HG03565 (cell line): ENCODE results near the gene OTUD1.
"Not testable (repeated sequence)": the region's sequence is repeated elsewhere in the genome, so short reads cannot be mapped to it uniquely, and the experiment has no call there.

ENCODE experiments used
- ATAC-seq: cut with Tn5 transposase; IDR thresholded peaks from one replicate; pipeline ENCODE4 v1.9.1; 2021; ENCODE audit warnings: mild to moderate bottlenecking, moderate library complexity; ENCODE audit not compliant: unreplicated experiment

The OTUD1 gene, protein sequence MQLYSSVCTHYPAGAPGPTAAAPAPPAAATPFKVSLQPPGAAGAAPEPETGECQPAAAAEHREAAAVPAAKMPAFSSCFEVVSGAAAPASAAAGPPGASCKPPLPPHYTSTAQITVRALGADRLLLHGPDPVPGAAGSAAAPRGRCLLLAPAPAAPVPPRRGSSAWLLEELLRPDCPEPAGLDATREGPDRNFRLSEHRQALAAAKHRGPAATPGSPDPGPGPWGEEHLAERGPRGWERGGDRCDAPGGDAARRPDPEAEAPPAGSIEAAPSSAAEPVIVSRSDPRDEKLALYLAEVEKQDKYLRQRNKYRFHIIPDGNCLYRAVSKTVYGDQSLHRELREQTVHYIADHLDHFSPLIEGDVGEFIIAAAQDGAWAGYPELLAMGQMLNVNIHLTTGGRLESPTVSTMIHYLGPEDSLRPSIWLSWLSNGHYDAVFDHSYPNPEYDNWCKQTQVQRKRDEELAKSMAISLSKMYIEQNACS

DNA sequence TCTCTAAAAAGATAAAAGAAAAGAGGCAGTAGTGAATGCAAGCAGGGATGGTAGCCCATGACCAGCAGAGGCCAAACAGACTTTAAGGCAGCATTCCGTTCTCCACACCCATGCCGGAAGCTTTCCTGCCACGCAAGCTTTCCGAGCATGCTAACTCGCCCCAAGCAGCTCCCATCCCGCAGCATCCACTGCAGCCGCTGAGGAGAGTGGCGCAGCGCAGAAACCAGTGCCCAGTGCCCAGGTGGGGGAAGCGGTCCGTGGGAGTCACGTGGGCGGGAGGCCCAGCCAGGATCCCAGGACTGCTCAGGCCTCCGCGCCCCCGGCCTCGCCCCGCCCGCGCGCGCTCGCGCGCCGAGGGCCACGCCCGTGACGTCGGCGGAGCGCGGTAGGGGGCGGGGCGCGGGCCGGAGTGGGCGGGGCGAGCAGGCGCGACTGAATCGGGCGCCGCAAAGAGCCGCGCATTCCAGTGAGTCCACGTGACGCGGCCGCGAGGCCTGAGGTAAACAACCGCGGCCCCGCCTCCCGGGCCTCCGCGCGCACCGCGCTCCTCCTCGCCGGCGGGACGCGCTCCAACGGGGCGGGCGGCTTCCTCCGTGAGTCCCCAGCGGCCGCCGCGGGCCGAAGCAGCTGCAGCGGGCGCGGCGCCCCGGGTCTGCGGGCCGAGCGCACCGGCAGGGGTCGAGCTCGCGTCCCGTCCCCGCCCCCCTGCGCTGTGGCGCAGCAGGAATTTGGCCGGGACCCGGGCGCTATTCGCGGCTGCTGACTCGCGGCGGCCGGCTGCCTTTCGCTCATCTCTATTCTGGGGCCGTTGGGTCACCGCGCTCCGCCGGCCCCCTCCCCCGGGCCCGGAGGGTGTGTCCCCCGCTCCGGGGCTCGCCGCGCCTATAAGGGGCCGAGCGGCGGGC lies at the start of gene OTUD1:
Gene OTUD1 (plus strand): TSS at position 529 of the 905 bp plus-strand sequence. CDS start 383 bp downstream, outside the sequence.
- peak; percentile 79 for ATAC-seq

DNA sequence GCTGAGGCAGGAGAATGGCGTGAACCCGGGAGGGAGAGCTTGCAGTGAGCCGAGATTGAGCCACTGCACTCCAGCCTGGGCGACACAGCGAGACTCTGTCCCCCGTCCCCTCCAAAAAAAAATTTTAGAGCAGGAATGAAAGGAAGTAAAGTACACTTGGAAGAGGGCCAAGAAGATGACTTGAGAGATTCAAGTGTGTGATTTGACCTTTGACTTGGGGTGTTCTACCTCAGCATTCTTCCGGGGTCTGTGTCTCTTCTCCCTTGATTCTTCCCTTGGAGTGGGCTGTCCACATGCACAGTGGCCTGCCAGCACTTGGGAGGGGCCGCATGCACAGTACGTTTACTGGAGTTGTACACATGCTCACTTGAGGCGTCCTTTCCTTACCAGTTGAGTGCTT lies 48.5 kb upstream of the OTUD1 start:
- not testable (repeated sequence) for ATAC-seq

DNA sequence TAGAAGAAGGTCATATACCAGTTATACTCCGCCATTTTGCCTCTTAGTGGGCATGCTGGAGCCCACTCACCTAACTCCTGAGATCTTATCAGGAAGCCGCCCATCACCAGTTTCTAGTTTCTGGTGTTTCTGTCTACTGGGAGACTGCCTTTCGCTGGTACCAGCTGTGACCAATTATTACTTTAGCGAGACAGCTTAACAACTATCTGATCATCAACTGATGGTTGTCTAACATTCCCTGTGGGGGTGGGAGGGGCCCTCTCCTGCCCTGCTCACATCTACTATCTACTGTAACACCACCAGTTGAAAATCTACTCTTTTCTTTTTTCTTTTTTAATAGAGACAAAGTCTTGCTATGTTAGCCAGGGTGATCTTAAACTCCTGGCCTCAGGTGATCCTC lies 48.1 kb upstream of the OTUD1 start:
- ATAC-seq, result no peak

DNA sequence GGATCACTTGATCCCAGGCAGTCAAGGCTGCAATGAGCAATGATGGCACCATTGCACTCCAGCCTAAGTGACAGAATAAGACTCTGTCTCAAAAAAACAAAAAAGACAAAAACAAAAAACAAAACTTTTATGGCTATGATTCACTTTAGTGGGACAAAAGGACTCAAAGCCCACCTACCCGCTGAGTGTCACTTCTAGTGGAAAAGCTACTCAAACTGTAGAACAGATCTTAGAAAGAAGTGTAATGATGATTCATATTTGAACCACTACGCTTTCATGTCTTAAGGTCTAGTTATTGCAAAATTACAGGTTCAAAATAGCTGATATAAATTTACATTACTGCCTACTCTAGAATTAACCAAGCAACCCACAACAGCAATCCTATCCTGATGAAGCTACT lies 47.1 kb upstream of the OTUD1 start:
- no peak for ATAC-seq

DNA sequence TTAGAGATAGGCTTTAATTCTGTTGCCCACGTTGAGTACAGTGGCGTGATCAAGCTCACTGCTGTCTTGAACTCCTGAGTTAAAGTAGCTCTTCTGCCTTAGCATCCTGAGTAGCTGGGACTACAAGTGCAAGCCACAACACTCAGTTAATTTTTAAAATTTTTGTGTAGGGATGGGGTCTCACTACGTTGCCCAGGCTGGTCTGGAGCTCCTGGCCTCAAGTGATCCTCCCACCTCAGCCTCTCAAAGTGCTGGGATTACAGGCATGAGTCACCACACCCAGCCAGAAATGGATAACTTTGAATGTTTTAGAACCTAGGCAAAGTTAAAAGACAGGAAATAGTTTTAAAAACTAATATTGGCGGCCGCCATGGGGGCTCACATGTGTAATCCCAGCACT lies 43.9 kb upstream of the OTUD1 start:
- ATAC-seq, result no peak

DNA sequence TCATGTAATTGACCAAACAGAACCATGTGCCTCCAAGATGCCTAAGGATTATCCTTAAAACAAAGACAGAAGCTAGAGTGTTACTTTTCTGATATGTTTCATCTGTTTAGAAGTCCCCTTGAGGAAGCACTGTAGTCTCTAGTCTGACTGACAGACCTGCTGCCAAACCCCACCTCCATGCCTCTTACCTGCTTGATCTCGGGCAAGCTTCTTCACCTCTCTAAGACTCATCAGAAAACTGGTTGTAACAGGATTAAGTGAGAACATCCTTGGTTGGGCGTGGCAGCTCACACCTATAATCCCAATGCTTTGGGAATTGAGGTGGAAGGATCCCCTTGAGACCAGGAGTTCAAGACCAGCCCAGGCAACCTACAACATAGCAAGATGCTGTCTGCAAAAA lies 42.2 kb upstream of the OTUD1 start:
- ATAC-seq, result no peak

DNA sequence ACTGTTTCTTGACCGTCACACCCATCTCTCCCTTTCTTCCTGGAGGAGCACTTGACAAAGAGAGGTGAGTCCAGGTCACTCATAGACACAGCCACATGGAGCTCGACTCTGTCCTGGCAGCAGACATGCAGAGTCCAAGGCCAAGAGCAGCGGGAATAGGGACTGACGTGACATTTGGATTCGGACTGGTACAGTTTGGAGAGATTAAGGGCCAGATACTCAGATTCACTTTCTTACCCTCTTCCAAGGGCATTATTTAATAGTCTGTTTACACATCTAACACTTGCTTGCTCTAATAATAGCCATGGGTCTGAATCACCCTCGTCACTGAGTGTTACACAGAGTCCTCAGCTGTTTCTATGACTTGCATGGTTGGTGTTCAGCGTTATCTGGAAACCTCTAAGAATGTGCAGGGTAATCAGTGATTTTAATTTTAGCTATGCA lies 39.2 kb upstream of the OTUD1 start:
- no peak for ATAC-seq

DNA sequence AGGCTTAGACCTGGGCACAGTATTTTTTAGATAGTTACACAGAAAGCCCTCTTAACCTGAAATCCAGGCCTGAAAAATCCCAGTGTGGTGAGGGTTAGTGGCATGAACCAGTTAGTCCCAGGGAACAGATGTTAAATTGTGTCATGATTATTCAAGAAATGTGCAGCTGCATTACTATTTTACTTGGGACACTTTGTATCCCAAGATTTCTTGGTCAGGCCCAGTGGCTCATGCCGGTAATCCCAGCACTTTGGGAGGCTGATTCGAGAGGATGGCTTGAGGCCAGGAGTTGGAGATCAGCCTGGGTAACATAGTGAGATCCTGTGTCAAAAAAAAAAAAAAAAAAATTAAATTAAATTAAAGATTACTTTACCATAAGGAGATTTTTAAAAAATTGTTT lies 36.0 kb upstream of the OTUD1 start:
- ATAC-seq, result no peak

DNA sequence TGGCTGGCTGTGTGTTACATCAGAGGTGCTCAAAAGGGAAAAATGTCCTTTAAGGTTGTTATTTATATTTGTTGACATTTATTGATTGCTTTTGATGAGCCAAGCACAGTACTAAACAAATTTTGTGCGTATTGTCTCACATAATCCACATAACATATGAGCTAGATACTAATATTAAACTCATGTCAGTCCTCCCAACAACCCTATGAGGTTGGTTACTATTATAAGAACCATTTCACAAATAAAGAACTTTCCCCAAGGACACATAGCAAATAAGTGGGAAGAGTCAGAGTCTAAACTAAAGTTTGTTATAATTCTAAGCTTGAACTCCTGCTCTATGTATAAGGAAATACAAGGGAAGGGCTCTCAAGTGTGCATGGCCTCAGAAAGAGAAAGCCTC lies 35.6 kb upstream of the OTUD1 start:
- no peak for ATAC-seq

DNA sequence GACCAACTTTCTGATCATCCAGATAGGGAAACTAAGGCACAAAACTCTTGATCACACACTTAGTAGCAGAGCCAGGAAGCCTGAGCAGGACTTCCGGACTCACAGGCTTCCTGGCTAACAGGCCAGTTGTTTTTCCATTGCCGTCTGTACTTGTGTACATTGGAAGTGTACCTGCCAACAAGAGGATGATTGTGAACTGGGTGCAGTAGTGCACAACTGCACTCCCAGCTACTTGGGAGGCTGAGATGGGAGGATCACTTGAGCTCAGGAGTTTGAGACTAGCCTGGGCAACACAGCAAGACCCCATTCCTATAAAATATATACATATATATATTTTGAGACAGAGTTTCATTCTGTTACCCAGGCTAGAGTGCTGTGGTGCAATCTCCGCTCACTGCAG lies 35.2 kb upstream of the OTUD1 start:
- no peak for ATAC-seq

DNA sequence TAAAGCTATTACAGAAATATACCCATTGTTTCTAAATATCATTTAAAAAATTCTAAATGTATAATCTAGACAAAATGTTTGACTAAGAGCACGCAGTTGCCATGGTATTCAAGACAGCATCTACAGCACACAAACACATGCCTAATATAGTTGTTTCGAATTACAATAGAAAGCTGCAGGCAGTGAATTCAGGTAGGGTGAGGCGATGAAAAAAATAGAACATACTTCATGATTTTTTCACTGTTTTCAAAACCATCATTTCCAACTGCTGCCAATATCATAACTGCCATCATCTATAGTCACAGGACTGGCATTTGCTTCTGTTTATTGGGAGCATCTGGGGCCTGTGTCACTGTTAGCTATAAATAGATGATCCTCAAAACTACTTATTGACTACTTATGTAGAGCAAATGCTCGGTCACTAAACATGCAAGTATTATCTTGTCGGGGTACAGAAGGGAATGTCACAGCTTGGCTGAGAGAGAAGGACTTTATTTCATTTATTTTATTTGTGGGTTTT lies 34.4 kb upstream of the OTUD1 start:
- no peak for ATAC-seq

DNA sequence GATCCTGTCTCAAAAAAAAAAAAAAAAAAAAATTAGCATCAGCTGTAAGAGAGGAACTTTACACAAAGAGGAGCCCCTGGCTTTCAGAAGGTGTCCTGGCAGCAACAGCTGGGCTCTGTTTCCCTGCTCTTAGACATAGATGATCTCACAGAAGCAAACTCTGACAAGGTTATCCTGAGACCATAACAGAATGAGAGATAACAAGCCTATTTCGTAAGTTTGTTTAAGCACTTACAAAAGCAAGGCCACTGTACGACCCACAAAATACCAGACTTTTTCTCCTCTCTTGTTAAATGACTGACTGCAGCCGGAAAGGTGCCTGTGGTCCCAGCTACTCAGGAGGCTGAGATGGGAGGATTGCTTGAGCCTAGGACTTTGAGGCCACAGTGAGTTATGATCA lies 33.3 kb upstream of the OTUD1 start:
- no peak for ATAC-seq

DNA sequence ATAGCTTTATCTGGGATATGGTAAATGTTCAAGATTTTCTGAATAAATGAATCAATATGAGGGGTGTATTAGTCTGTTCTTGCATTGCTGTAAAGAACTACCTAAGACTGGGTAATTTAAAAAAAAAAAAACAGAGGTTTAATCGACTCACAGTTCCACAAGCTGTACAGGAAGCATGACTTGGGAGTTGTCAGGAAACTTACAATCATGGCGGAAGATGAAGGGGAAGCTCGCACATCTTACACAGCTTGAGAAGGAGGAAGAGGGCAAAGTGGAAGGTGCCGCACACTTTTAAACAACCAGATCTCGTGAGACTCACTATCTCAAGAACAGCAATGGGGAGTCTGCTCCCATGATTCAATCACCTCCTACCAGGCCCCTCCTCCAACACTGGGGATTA lies 32.5 kb upstream of the OTUD1 start:
- no peak for ATAC-seq

DNA sequence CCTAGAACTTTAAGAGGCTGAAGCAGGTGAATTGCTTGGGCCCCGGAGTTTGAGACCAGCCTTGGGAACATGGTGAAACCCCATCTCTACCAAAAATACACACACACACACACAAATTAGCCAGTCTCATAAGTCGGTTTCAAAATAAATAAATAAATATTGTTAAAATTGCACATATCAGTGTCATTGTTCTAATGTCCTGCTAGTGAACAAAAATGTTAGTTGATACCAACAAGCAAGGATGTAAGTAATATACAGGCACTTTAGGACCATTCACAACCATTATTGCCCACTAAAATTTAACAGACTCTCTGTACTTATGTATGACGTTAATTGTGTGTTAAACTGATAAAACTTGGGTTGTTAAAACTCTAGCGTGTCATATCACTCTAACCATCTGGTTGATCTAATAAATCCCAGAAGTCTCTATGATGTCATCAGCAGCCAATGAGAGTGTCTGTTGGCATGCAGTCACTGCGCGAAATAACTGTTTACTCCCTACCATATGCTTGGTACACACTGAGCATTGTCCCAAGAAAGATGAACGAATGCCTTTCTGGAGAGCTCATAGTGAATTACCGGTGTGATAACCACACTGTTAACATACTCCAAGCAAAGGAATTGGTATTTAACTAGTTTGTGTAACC lies 30.4 kb upstream of the OTUD1 start:
- no peak for ATAC-seq

DNA sequence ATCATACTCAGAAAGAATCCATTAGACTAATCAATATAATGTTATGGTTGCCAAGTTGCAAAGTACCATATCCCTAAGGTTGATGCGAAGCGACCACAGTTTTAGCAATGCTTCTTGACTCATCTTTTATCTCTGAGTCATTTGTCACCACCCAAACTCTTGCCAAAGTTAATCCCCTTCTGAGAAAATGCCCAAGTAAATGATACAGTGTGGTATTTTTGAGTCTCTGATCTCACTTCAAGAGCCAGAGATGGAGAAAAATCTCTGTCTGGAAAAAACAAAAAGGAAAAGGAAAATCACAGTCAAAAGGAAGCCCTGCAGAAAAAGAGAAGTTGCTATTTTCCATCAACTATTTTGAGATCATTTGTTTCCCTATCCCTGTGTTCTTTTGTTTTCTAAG lies 26.7 kb upstream of the OTUD1 start:
- ATAC-seq, result no peak

DNA sequence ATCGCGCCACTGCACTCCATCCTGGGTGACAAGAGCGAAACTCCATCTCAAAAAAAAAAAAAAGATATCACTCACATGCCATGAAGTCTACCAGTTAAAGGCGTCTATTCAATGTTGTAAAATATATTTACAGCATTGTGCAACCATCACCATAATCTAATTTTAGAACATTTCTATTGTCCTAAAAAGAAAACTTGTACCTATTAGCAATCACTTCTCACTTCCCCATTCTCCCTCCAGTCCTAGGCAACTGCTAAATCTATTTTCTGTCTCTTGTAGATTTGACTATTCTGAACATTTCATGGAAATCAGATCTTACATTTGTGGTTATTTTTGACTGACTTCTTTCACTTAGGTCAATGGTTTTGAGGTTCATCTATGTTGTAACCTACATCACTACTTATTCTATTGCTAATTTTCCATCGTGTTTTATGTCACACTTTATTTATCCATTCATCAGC lies 25.2 kb upstream of the OTUD1 start:
- peak; percentile 94 for ATAC-seq

DNA sequence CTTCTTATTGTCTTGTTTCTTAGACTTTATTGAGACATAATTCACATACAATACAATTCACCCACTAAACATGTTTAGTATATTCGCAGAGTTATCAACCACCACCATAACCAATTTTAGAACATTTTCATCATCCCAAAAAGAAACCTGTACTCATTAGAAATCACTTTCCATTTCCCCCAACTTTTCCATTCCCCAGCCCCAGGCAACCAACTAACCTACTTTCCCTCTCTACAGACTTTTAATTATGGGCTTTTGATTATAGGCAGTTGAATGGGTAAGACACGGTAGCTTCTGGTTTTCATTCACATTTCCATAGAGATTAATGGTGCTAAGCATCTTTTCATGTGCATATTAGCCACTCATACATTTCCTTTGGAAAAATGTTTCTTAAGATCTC lies 24.2 kb upstream of the OTUD1 start:
- ATAC-seq, result no peak

DNA sequence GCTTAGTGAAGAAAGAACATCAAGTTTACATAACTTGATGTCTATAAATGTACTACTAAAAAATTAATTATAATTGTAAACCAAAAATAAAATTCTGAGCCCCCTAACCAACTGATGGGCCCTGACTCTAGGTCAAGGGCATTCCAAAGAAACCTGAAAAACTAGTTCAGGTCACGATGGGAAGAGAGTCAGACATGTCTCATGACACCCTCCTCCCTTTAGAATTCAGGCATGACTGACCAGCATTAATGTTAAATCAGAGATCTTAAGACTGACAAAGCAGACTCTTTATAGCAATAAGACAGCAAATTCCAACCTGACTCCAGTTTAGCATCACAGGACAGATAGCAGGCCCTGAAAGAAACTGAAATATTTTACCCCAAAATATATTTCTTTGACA lies 21.6 kb upstream of the OTUD1 start:
- ATAC-seq, result no peak

DNA sequence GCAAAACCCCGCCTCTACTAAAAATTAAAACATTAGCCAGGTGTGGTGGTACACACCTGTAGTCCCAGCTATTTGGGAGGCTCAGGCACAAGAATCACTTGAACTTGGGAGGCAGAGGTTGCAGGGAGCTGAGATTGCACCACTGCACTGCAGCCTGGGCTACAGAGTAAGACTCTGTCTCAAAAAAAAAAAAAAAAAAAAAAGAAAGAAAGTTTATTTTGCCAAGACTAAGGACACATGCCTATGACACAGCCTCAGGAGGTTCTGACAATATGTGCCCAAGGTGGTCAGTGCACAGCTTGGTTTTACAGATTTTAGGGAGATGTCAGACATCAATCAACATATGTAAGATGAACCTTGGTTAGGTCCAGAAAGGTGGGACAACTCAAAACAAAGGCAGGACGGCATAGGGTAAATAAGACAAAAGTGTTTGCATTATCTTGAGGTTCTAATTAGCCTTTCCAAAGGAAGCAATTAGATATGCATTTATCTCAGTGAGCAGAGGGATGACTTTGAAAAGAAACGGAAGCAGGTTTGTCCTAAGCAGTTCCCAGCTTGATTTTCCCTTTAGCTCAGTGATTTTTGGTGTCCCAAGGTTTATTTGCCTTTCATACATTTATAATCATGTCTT lies 20.7 kb upstream of the OTUD1 start:
- ATAC-seq, result no peak

DNA sequence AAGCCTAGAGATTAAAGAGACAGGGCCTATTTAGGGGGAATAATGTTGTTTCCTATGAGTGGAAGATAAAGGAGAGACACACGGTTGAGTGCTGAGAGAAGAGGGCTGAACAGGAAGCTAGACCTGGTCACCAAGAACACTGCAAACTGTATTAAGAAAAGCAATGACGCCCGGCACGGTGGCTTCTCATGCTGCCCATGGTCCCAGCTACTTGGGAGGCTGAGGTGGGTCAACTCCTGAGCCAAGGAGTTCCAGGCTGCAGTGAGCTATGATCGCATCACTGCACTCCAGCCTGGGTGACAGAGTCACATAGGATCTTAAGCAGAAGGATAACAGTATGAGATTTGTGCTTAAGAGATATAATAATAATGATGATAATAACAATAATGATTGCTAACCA lies 19.7 kb upstream of the OTUD1 start:
- no peak for ATAC-seq
